ENCODE results near the gene IRF1.

IRF1 gene

DNA sequence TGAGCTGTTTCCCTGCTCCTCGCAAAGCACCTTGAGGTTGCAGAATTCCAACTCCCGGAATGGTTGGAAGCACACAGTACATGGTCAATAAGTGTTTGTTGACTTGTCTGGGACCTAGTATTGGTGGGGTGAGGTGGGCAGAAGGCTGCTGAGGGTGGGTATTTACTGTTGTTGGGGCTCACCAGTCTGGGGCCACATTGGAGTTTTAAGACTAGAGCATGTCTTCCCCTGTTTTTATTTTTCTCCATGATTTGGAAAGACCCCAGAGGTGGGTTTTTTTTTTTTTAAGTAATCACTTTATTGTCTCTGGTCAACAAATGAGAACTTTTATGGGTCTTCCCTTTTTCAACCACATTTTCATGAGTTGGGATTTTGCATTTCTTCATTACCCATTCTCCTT, 55.1 kb downstream of the IRF1 start:
- DNase-seq = no peak

DNA sequence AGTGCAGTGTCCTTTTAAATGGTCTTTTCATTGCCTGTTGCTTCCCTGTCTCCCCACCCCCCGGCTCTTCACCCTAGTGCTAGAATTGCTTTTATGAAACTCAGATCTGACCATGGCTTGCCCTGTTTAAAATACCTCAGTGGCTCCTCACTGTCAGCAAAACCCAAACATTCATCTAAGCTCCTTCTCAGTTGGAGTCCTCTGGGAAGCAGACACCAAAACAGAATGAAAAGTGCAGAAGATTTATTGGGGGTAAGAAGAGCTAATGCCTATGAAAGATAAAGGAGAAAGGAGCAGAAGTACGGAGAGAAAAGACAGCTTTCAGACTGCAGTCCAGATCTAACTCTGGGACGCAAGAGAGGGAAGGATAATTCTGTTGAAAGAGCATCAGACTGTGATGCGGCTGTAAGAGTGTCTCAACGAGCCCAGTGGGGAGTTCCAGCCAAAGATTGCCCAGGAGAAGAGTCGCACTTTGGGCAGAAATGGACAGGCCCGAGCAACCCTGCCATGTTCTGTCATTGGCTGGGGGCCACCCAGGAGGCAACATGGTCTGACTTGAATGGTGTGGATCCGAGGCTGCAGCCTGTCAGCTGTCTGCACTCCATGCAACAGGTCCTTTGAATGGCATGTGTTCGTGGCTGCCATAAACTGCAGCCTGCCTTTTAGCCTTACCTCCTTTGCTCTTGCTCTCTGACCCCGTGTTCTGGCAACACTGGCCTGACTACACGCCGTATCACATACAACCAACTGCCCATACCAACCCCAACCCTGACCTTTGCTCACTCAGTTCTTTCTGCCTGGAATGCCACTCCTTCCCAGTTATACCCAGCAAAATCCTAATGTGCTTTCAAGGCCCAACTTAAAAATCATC, 55.9 kb downstream of the IRF1 start:
- no peak for DNase-seq

DNA sequence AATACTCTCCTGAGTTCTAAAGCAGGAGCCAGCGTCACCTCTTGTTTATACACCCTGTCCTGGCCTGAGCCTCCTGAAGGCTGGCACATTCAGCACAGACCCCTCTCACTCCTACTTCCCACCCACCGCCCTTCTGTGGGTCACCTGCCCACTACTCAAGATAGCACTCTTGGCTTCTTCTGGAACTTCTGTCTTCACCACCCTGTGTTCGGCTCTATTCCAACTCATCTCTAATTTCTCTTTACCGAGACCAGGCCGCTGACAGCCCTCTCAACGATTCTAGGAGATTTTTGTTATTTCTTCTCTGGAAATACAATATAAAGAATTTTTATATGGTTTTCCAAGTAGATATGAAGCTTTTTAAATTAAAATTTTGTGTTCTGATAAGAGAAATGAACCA, 57.4 kb downstream of the IRF1 start:
- no peak for DNase-seq

DNA sequence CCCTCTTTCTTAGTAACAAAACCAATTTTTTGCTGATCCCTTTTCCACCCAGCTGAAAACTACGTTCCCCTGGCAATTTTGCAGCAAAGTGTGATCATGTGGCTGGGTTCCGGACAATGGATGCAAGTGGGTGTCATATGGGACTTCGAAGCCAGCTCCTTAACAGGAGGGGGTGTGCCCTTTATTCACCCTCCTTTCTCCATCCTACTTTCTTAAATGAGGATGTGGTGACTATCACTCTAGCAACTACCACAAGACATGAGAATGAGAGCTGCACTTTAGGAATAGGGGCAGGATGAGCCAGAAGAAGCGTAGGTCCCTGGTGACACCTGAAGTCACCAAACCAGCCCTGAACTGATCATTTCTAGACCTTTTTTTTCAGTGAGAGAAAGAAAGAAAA, 58.9 kb downstream of the IRF1 start:
- no peak for DNase-seq

Measured in fibroblast of skin of right quadriceps (primary cell).